ENCODE results near the gene SFSWAP. TPM values are rescaled to one million over a fixed set of nuclear protein-coding genes. Genes with fewer than 3 reads are reported as not detected.

SFSWAP gene
- total and polyA plus RNA-seq, 2 of the 13 experiments (the other 11 are each of a cell fraction or from before 2014, with no cell fraction given): 17.1 to 27.7 TPM

- Histone ChIP-seq H3K36me3 (replicated peaks in 1 of 2; ENCODE audit: control insufficient read depth in 1 of 2, insufficient read depth in 2 of 2, low read length in 2 of 2) (peaks cover 15 to 57% of the 10 kb centered on the region in 2 experiments), H3K9ac (ENCODE audit: insufficient read depth, low read depth, low read length) (no peak overlapping the region), H2AFZ (ENCODE audit: low read length) (no peak overlapping the region), H3K4me3 (replicated peaks in 1 of 3; ENCODE audit: insufficient read depth in 1 of 3, low read depth in 2 of 3, low read length in 3 of 3) (no peak overlapping the region), H3K27me3 (ENCODE audit: control insufficient read depth in 1 of 2, insufficient read depth in 2 of 2, low read length in 2 of 2) (no peaks in the 10 kb centered on the region), H3K4me2 (ENCODE audit: low read depth, low read length) (no peak overlapping the region), H4K20me1 (ENCODE audit: insufficient read depth, low read length) (no peaks in the 10 kb centered on the region), H3K4me1 (ENCODE audit: insufficient read depth, low read length) (no peaks in the 10 kb centered on the region), H3K9me3 (ENCODE audit: low read length) (no peaks in the 10 kb centered on the region), H3K79me2 (ENCODE audit: insufficient read depth, low read length) (no peaks in the 10 kb centered on the region), H3K27ac (ENCODE audit: extremely low read length, insufficient read depth, low read length) (no peak overlapping the region)
- WGBS (ENCODE audit: low lambda C conversion rate): 95% methylated on average over 9 of the region's 9 CpGs
- no peak for TF ChIP-seq RFXANK (CRISPR knock-in tag; IDR thresholded peaks at IDR 0.05)
- no peak for TF ChIP-seq IKZF5 (CRISPR knock-in tag; IDR thresholded peaks at IDR 0.05)
- no peak for TF ChIP-seq SRY (CRISPR knock-in tag; IDR thresholded peaks at IDR 0.05)
- TF ChIP-seq TEAD2 (CRISPR knock-in tag; IDR thresholded peaks at IDR 0.05): no peak
- TF ChIP-seq ZNF33B (CRISPR knock-in tag; IDR thresholded peaks at IDR 0.05): no peak
- no peak for TF ChIP-seq ZNF713 (CRISPR knock-in tag; IDR thresholded peaks at IDR 0.05)
- no peak for DNase-seq (ENCODE audit: low spot score)
- no peak for ATAC-seq
- in situ Hi-C loops (cut with HindIII; ENCODE audit: extremely low pct_ligation_motif_present, low pct_unique_long_range_greater_than_20kb) (no loop called here), intact Hi-C loops (cut with micrococcal nuclease; ENCODE audit: unreplicated experiment) (no loop called here)
- CTCF ChIA-PET (ENCODE audit: low intra/inter-chr PET ratio, low total read pairs): no interaction called here
- POLR2A ChIA-PET: no interaction called here
- FAIRE-seq: no peak
- no TSS peak for BruUV-seq (replicated peaks)
Observed at GRCh38 chr12:131764738-131765137, 53.8 kb downstream of the SFSWAP start.

GRCh38 chr12:131765961-131766360 is 55.1 kb downstream of the SFSWAP start:
- no peaks in the 10 kb centered on the region for H3K27me3 ChIP-seq (ENCODE audit: control insufficient read depth in 1 of 2, insufficient read depth in 2 of 2, low read length in 2 of 2)
- BruUV-seq (replicated peaks): no TSS peak
- H3K36me3 ChIP-seq (replicated peaks in 1 of 2; ENCODE audit: control insufficient read depth in 1 of 2, insufficient read depth in 2 of 2, low read length in 2 of 2): peaks cover 16 to 68% of the 10 kb centered on the region in 2 experiments
- WGBS (ENCODE audit: low lambda C conversion rate): 98% methylated on average over 10 of the region's 10 CpGs
- no peaks in the 10 kb centered on the region for H4K20me1 ChIP-seq (ENCODE audit: insufficient read depth, low read length)
- no peak overlapping the region for H3K4me3 ChIP-seq (replicated peaks in 1 of 3; ENCODE audit: insufficient read depth in 1 of 3, low read depth in 2 of 3, low read length in 3 of 3)
- CTCF ChIA-PET (ENCODE audit: low intra/inter-chr PET ratio, low total read pairs): no interaction called here
- no peak overlapping the region for H3K27ac ChIP-seq (ENCODE audit: extremely low read length, insufficient read depth, low read length)
- no peak overlapping the region for H2AFZ ChIP-seq (ENCODE audit: low read length)
- no peak overlapping the region for H3K4me2 ChIP-seq (ENCODE audit: low read depth, low read length)
- H3K4me1 ChIP-seq (ENCODE audit: insufficient read depth, low read length): no peaks in the 10 kb centered on the region
- DNase-seq (ENCODE audit: low spot score) (no peak), ATAC-seq (no peak), FAIRE-seq (no peak)
- no peak overlapping the region for H3K9ac ChIP-seq (ENCODE audit: insufficient read depth, low read depth, low read length)
- in situ Hi-C loops (cut with HindIII; ENCODE audit: extremely low pct_ligation_motif_present, low pct_unique_long_range_greater_than_20kb): no loop called here
- H3K79me2 ChIP-seq (ENCODE audit: insufficient read depth, low read length): no peaks in the 10 kb centered on the region
- intact Hi-C loops (cut with micrococcal nuclease; ENCODE audit: unreplicated experiment): no loop called here
- no peaks in the 10 kb centered on the region for H3K9me3 ChIP-seq (ENCODE audit: low read length)
- POLR2A ChIA-PET: no interaction called here
- TF ChIP-seq ZBTB43 (CRISPR knock-in tag; conservative IDR thresholded peaks at IDR 0.05) (no peak), ZFP62 (CRISPR knock-in tag; IDR thresholded peaks at IDR 0.05) (no peak), YEATS4 (CRISPR knock-in tag; IDR thresholded peaks at IDR 0.05; ENCODE audit: borderline replicate concordance) (no peak), RELA (CRISPR knock-in tag; IDR thresholded peaks at IDR 0.05) (no peak), U2AF1 (optimal IDR thresholded peaks at IDR 0.05; ENCODE audit: low read depth, low read length) (no peak), ZBED4 (CRISPR knock-in tag; IDR thresholded peaks at IDR 0.05; ENCODE audit: borderline replicate concordance) (no peak), PHF21A (CRISPR knock-in tag; IDR thresholded peaks at IDR 0.05) (no peak), THAP7 (CRISPR knock-in tag; IDR thresholded peaks at IDR 0.05) (no peak)
